Mesendoderm (in vitro differentiated cells): ENCODE data around the gene BABAM2.

ENCODE experiments used
- DNase-seq: peaks from one replicate; pipeline ENCODE4 v3.0.0; 2013
- H2AK5ac ChIP-seq: 2 replicates; pipeline ENCODE4 v1.6.1; 2013; ENCODE audit warnings: low read length, inconsistent platforms
- H2BK120ac ChIP-seq: 2 replicates; pipeline ENCODE4 v1.6.1; 2013; ENCODE audit warnings: low read depth, mild to moderate bottlenecking, low read length, moderate library complexity, mixed read lengths
- H2BK15ac ChIP-seq: replicated peaks from 2 replicates; pipeline ENCODE4 v1.6.1; 2013; ENCODE audit warnings: low read depth, mild to moderate bottlenecking, moderate library complexity
- H2BK5ac ChIP-seq: 2 replicates; pipeline ENCODE4 v1.6.1; 2013; ENCODE audit warnings: low read length, inconsistent platforms
- H3K18ac ChIP-seq: 2 replicates; pipeline ENCODE4 v1.6.1; 2013; ENCODE audit warnings: mild to moderate bottlenecking, low read length, mixed read lengths
- H3K23ac ChIP-seq: one replicate; pipeline ENCODE4 v1.6.1; 2013; ENCODE audit warnings: low read length
- H3K27ac ChIP-seq: 2 replicates; pipeline ENCODE4 v1.5.1; 2013; ENCODE audit warnings: low read depth, mild to moderate bottlenecking, inconsistent platforms, low read length, moderate library complexity
- H3K27me3 ChIP-seq: 2 replicates; pipeline ENCODE4 v1.6.1; 2013; ENCODE audit warnings: low read length, control low read depth, mild to moderate bottlenecking, inconsistent platforms; ENCODE audit not compliant: insufficient read depth, poor library complexity
- H3K36me3 ChIP-seq: 2 replicates; pipeline ENCODE4 v1.6.1; 2013; ENCODE audit warnings: low read length, inconsistent platforms; ENCODE audit not compliant: control insufficient read depth, insufficient read depth
- H3K4ac ChIP-seq: one replicate; pipeline ENCODE4 v1.6.1; 2013; ENCODE audit warnings: low read depth, mild to moderate bottlenecking, low read length, moderate library complexity
- H3K4me1 ChIP-seq: 2 replicates; pipeline ENCODE4 v1.6.1; 2013; ENCODE audit warnings: low read depth, low read length, inconsistent platforms; ENCODE audit not compliant: control insufficient read depth
- H3K4me2 ChIP-seq: 2 replicates; pipeline ENCODE4 v1.6.1; 2013; ENCODE audit warnings: low read length
- H3K4me3 ChIP-seq: 2 replicates; pipeline ENCODE4 v1.5.1; 2013; ENCODE audit warnings: mild to moderate bottlenecking, low read length
- H3K56ac ChIP-seq: one replicate; pipeline ENCODE4 v1.6.1; 2013; ENCODE audit warnings: low read length
- H3K79me1 ChIP-seq: 2 replicates; pipeline ENCODE4 v1.6.1; 2013; ENCODE audit warnings: low read length, inconsistent platforms
- H3K79me2 ChIP-seq: 2 replicates; pipeline ENCODE4 v1.6.1; 2013; ENCODE audit warnings: mild to moderate bottlenecking, low read length; ENCODE audit not compliant: control insufficient read depth, insufficient read depth
- H3K9ac ChIP-seq: 2 replicates; pipeline ENCODE4 v1.6.1; 2013; ENCODE audit warnings: low read length, inconsistent platforms
- H4K5ac ChIP-seq: one replicate; pipeline ENCODE4 v1.6.1; 2013; ENCODE audit warnings: low read length
- H4K8ac ChIP-seq: one replicate; pipeline ENCODE4 v1.6.1; 2013; ENCODE audit warnings: low read depth, mild to moderate bottlenecking, control low read depth, low read length, moderate library complexity
- WGBS: extraction: QIAGEN DNeasy Blood & Tissue Kit; methylation state at CpG from one replicate; pipeline ENCODE4 v1.1.7; 2013; ENCODE audit warnings: low lambda C conversion rate, missing lambda C conversion rate; ENCODE audit not compliant: insufficient coverage; ENCODE audit errors: extremely low coverage; 5-methylcytosine and 5-hydroxymethylcytosine counted together

The BABAM2 gene

DNA sequence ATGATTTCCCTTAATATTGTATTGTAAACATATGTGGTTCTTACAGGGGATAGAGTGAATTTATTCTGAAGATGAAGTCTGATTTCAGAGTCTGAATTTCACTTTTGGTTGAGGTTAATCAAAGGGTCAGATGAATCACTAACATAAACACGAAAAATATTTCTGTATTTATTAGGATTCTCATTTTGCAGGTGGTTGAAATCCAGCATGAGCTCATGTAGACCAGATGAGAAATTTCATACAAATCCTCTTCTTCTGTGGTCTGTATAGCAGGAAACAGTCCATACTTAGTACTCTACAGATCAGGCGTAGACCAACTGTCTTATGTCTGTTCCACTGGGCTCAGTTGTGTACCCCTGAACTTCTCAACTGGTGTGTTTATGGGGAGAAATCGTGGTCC, 157.8 kb downstream of the BABAM2 start:
- Histone ChIP-seq H4K5ac (no peak overlapping the region), H3K18ac (no peak overlapping the region), H3K4me2 (no peak overlapping the region), H2BK120ac (no peak overlapping the region), H4K8ac (no peak overlapping the region), H3K23ac (no peak overlapping the region), H3K36me3 (no peaks in the 10 kb centered on the region), H3K27me3 (no peaks in the 10 kb centered on the region), H3K79me2 (no peaks in the 10 kb centered on the region), H2AK5ac (no peak overlapping the region), H3K4me1 (no peaks in the 10 kb centered on the region), H3K27ac (no peak overlapping the region), H3K79me1 (no peaks in the 10 kb centered on the region), H3K56ac (no peak overlapping the region), H2BK5ac (no peak overlapping the region), H3K4me3 (no peak overlapping the region), H2BK15ac (no peak overlapping the region), H3K4ac (no peak overlapping the region), H3K9ac (no peak overlapping the region)
- WGBS: no CpG with 5 or more reads among the region's 3 CpGs
- DNase-seq: no peak

DNA sequence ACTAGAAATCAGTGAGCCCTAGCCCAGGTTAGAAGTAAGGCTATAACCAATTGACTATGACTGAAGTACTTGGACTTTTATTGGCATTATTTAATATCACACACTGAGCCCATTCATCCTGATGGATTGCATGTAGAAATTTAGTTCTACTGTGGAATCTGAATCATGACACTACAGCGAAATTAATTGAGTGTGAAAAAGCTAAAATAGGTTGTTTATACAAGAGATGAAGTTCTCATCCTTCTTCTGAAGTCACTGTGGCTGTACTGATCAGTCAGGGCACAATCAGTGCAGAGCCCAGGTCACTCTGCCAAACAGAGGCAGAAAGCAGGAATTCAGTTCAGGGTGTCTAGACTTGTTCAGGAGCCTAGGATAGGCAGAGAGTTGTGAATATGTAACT, 158.9 kb downstream of the BABAM2 start:
- Histone ChIP-seq H4K8ac (no peak overlapping the region), H3K4me2 (no peak overlapping the region), H3K79me1 (no peaks in the 10 kb centered on the region), H2BK120ac (no peak overlapping the region), H3K4me1 (no peaks in the 10 kb centered on the region), H2BK15ac (no peak overlapping the region), H3K9ac (no peak overlapping the region), H4K5ac (no peak overlapping the region), H3K79me2 (no peaks in the 10 kb centered on the region), H3K23ac (no peak overlapping the region), H2BK5ac (no peak overlapping the region), H3K4ac (no peak overlapping the region), H3K18ac (no peak overlapping the region), H3K36me3 (no peaks in the 10 kb centered on the region), H3K27ac (no peak overlapping the region), H3K4me3 (no peak overlapping the region), H3K56ac (no peak overlapping the region), H2AK5ac (no peak overlapping the region), H3K27me3 (no peaks in the 10 kb centered on the region)
- WGBS: no CpG with 5 or more reads among the region's 1 CpG
- DNase-seq: no peak

DNA sequence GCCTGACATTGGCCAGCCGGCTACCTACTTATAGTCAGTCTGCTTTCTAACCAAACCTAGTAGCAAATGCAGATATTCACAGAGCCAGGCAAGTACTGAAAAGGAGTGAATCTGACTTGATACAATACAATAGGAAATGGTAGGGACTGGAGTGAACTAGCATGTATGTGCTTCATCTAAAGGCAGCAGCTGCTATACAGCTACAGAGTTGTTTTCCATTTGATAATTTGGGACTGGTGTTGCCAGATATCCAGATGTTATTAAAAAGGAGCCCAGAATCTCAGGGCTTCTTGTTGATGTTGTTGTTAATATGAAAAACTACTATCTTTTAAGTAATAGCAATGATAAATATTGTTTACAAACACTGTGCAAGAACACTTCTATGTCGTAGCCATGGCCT, 159.4 kb downstream of the BABAM2 start:
- no peaks in the 10 kb centered on the region for H3K79me2 ChIP-seq
- H4K5ac ChIP-seq: no peak overlapping the region
- H3K18ac ChIP-seq: no peak overlapping the region
- H3K79me1 ChIP-seq: no peaks in the 10 kb centered on the region
- no peak overlapping the region for H3K23ac ChIP-seq
- no peak overlapping the region for H3K4me3 ChIP-seq
- no peaks in the 10 kb centered on the region for H3K4me1 ChIP-seq
- H3K36me3 ChIP-seq: no peaks in the 10 kb centered on the region
- no peak overlapping the region for H4K8ac ChIP-seq
- no CpG with 5 or more reads among the region's 2 CpGs for WGBS
- H3K56ac ChIP-seq: no peak overlapping the region
- DNase-seq: no peak
- no peak overlapping the region for H3K9ac ChIP-seq
- no peak overlapping the region for H2BK120ac ChIP-seq
- no peak overlapping the region for H3K27ac ChIP-seq
- H3K4ac ChIP-seq: no peak overlapping the region
- no peak overlapping the region for H2AK5ac ChIP-seq
- no peak overlapping the region for H2BK15ac ChIP-seq
- H2BK5ac ChIP-seq: no peak overlapping the region
- no peaks in the 10 kb centered on the region for H3K27me3 ChIP-seq
- no peak overlapping the region for H3K4me2 ChIP-seq

DNA sequence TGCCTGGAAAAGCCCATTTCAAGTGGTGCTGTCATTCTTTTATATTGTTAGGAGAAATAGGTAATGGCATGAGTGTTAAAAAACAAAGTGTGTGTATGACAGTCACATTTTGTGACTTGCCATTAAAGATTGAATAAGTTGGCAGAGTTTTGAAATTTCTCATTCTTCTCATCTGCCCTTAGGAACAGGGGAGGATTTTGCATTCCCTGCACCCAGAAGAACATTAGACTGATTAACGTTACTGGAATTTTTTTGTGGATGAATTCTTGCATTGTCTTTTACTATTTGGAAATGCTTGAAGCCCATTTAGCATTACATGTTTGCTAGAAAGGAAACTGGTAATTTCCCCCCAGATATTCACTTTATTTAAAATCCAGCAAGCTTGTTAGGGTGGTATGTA, 162.2 kb downstream of the BABAM2 start:
- no peak overlapping the region for H2BK120ac ChIP-seq
- no peak for DNase-seq
- no peak overlapping the region for H3K4me2 ChIP-seq
- no peak overlapping the region for H3K23ac ChIP-seq
- H3K4me1 ChIP-seq: no peaks in the 10 kb centered on the region
- no peak overlapping the region for H3K18ac ChIP-seq
- WGBS: no CpG with 5 or more reads among the region's 1 CpG
- no peak overlapping the region for H3K4ac ChIP-seq
- H3K27ac ChIP-seq: no peak overlapping the region
- H3K79me2 ChIP-seq: no peaks in the 10 kb centered on the region
- H2AK5ac ChIP-seq: no peak overlapping the region
- no peak overlapping the region for H2BK15ac ChIP-seq
- no peak overlapping the region for H4K8ac ChIP-seq
- H3K79me1 ChIP-seq: no peaks in the 10 kb centered on the region
- no peaks in the 10 kb centered on the region for H3K27me3 ChIP-seq
- no peak overlapping the region for H4K5ac ChIP-seq
- H3K9ac ChIP-seq: no peak overlapping the region
- no peak overlapping the region for H3K56ac ChIP-seq
- H3K36me3 ChIP-seq: no peaks in the 10 kb centered on the region
- H2BK5ac ChIP-seq: no peak overlapping the region
- no peak overlapping the region for H3K4me3 ChIP-seq

DNA sequence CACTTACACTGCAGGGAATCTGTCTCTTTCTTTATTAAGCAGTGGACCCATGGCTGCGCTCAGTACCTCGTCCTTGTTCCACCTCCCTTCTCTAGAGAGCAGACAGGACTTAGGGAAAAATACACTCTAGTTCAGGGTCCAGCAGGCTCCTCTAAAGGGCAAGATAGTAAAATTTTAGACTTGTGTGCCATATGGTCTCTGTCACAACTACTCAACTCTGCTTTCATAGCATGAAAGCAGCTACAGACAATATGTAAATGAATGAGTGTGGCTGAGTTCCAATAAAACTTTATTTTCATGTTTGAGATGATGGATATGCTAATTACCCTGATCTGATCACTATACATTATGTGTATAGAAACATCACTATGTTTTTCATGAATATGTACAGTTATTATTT, 163.1 kb downstream of the BABAM2 start:
- Histone ChIP-seq H3K4me2 (no peak overlapping the region), H2BK5ac (no peak overlapping the region), H3K4me3 (no peak overlapping the region), H3K36me3 (no peaks in the 10 kb centered on the region), H2AK5ac (no peak overlapping the region), H3K23ac (no peak overlapping the region), H3K18ac (no peak overlapping the region), H3K27me3 (no peaks in the 10 kb centered on the region), H3K56ac (no peak overlapping the region), H4K8ac (no peak overlapping the region), H3K79me1 (no peaks in the 10 kb centered on the region), H3K9ac (no peak overlapping the region), H3K4me1 (no peaks in the 10 kb centered on the region), H3K27ac (no peak overlapping the region), H3K79me2 (no peaks in the 10 kb centered on the region), H4K5ac (no peak overlapping the region), H2BK15ac (no peak overlapping the region), H2BK120ac (no peak overlapping the region), H3K4ac (no peak overlapping the region)
- no peak for DNase-seq
- WGBS: no CpG with 5 or more reads among the region's 2 CpGs

DNA sequence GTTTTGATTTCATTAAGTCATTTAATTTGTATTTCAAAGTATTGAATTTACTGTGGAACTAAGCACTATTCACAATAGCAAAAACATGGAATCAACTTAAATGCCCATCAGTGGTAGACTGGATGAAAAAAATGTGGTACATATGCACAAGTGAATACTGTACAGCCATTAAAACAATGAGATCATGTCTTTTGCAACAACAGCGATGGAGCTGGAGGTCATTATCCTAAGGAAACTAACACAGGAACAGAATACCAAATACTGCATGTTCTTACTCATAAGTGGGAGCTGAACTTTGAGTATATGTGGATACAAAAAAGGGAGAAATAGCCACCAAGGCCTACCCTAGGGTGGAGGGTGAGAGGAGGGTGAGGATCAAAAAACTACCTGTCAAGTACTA, 164.4 kb downstream of the BABAM2 start:
- H3K79me1 ChIP-seq: no peaks in the 10 kb centered on the region
- H3K18ac ChIP-seq: no peak overlapping the region
- H3K36me3 ChIP-seq: no peaks in the 10 kb centered on the region
- H3K23ac ChIP-seq: no peak overlapping the region
- no peak overlapping the region for H3K9ac ChIP-seq
- no peak overlapping the region for H2BK120ac ChIP-seq
- H2BK5ac ChIP-seq: no peak overlapping the region
- no peak overlapping the region for H3K4me3 ChIP-seq
- no peak for DNase-seq
- H3K27ac ChIP-seq: no peak overlapping the region
- H3K27me3 ChIP-seq: no peaks in the 10 kb centered on the region
- H3K4me1 ChIP-seq: no peaks in the 10 kb centered on the region
- H3K79me2 ChIP-seq: no peaks in the 10 kb centered on the region
- H2AK5ac ChIP-seq: no peak overlapping the region
- H3K4ac ChIP-seq: no peak overlapping the region
- H2BK15ac ChIP-seq: no peak overlapping the region
- WGBS: no CpG with 5 or more reads among the region's 1 CpG
- H4K8ac ChIP-seq: no peak overlapping the region
- no peak overlapping the region for H3K4me2 ChIP-seq
- H3K56ac ChIP-seq: no peak overlapping the region
- H4K5ac ChIP-seq: no peak overlapping the region
